Ovary (tissue), 9 donors: ENCODE data around the gene YAE1. TPM values are rescaled to one million over a fixed set of nuclear protein-coding genes. Genes with fewer than 3 reads are reported as not detected.

Experiments used
- DNase-seq, 5 donors: peaks; one replicate each; pipeline ENCODE4 v3.0.0-alpha.2; 2019 to 2020
- H3K27ac ChIP-seq, 2 donors: fragments of 200-600 bp; one replicate each; pipeline versions ENCODE4 v1.5.1 to v1.8.0; 2019 to 2022
- H3K27me3 ChIP-seq: fragments of 200-600 bp; one replicate; pipeline ENCODE4 v1.8.0; 2022
- H3K36me3 ChIP-seq: fragments of 200-600 bp; sonication (generic); one replicate; pipeline ENCODE4 v1.5.1; 2019
- H3K4me1 ChIP-seq: one replicate; pipeline ENCODE4 v1.8.1; 2013; ENCODE audit warnings: mild to moderate bottlenecking, moderate library complexity; ENCODE audit not compliant: insufficient read depth
- H3K4me3 ChIP-seq: fragments of 200-600 bp; sonication (generic); one replicate; pipeline ENCODE4 v1.5.1; 2017
- H3K9me3 ChIP-seq, 2 donors: fragments of 200-600 bp in 1 of 2; sonication (generic) in 1 of 2; one replicate each; pipeline versions ENCODE4 v1.5.1 to v1.8.1; 2013 to 2019; ENCODE audit warnings: mild to moderate bottlenecking in 1 of 2, moderate library complexity in 1 of 2
- EP300 ChIP-seq: sonication (generic); formaldehyde crosslinking; IDR thresholded peaks from one replicate; pipeline ENCODE4 v1.6.1; 2017; ENCODE audit warnings: antibody characterized with exemption
- POLR2A ChIP-seq: fragments of 450-650 bp; IDR thresholded peaks from one replicate; pipeline ENCODE4 v1.6.1; 2017; ENCODE audit warnings: antibody characterized with exemption, mild to moderate bottlenecking, moderate library complexity
- WGBS, 3 donors: extraction: QIAGEN DNeasy Blood & Tissue Kit in 1 of 3; methylation state at CpG; one replicate each; pipeline versions ENCODE4 v1.1.5 to v1.1.7; 2013 to 2017; 5-methylcytosine and 5-hydroxymethylcytosine counted together
- intact Hi-C, 4 donors: fragments of 100-400 bp; cut with DNase I; formaldehyde crosslinking; loops; one replicate each; pipeline versions ENCODE4 v1.11.0 to v1.15.1; 2022 to 2023
- polyA plus RNA-seq, 2 donors: library from polyadenylated mRNA; stranded (reverse); fragments of 200-250 nt in 1 of 2; fragments of 350-450 nt in 1 of 2; fragmentation: Illumina TruSeq in 1 of 2; extraction: RNeasy Lipid Tissue Mini Kit (QIAGEN cat#74804) in 1 of 2; gene quantifications; one replicate each; pipeline ENCODE4 v1.2.3, GENCODE V29; 2013 to 2014
- total RNA-seq, 7 donors: library from RNA; depleted of rRNA in 2 of 7; stranded (reverse); fragments of >200 nt in 2 of 7; fragmentation: NEBNext Ultra II Directional in 3 of 7; extraction: Animal tissue kit (Norgen Biotek cat#: 25700) in 3 of 7; gene quantifications; one replicate each; pipeline versions ENCODE4 v1.1.0 to v1.2.4, GENCODE V29; 2016 to 2023
- TF ChIP-seq, protein P1 (sequence below), 3 donors: fragments of 450-650 bp in 2 of 3; fragments of 200-600 bp in 1 of 3; IDR thresholded peaks; one replicate each; pipeline versions ENCODE4 v1.5.1 to v1.8.0; 2016 to 2022; ENCODE audit warnings: antibody characterized with exemption in 3 of 3, mild to moderate bottlenecking in 1 of 3
- donor health status: DM: no; HTN: no; CAD: no; lungs with moderate emphysema.
- donor health status: DM: no; HTN: no; CAD: no.
- donor health status: Bipolar disorder and iron deficiency.
- donor health status: DM: yes; HTN: yes; CAD: no.
- donor health status: DM: no; HTN: no; CAD: no.
- donor health status: DM: yes; HTN: yes; CAD: no.

Gene YAE1
- total and polyA plus RNA-seq, 9 donors, result 21.0 to 33.6 (median 28.5) TPM

DNA sequence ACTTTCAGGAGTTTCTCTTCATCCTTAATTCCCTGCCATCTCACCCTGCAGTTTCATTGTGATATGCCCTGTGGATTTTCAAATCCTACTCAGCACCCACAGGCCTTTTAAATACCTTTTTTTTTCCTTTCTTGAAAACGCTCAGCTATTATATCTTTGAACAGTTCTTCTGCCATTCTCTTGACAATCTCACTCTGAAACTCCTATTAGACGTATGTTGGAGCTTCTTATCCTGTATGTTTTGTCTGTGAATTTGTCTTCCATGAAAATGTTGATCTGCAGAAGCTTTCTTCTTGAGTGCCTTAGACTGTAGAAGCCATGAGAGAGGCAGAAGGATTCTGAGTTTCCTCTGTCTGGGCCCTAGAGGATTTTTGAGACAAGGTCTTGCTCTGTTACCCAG is 18.9 kb upstream of the YAE1 start:
- H3K9me3 ChIP-seq, result no peaks in the 10 kb centered on the region
- no peaks in the 10 kb centered on the region for H3K27me3 ChIP-seq
- H3K27ac ChIP-seq, result no peak overlapping the region
- DNase-seq, result no peak
- TF ChIP-seq POLR2A (no peak), EP300 (no peak)
- TF ChIP-seq, protein P1, sequence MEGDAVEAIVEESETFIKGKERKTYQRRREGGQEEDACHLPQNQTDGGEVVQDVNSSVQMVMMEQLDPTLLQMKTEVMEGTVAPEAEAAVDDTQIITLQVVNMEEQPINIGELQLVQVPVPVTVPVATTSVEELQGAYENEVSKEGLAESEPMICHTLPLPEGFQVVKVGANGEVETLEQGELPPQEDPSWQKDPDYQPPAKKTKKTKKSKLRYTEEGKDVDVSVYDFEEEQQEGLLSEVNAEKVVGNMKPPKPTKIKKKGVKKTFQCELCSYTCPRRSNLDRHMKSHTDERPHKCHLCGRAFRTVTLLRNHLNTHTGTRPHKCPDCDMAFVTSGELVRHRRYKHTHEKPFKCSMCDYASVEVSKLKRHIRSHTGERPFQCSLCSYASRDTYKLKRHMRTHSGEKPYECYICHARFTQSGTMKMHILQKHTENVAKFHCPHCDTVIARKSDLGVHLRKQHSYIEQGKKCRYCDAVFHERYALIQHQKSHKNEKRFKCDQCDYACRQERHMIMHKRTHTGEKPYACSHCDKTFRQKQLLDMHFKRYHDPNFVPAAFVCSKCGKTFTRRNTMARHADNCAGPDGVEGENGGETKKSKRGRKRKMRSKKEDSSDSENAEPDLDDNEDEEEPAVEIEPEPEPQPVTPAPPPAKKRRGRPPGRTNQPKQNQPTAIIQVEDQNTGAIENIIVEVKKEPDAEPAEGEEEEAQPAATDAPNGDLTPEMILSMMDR (IDR thresholded peaks at IDR 0.05), result no peak
- H3K36me3 ChIP-seq, result no peaks in the 10 kb centered on the region
- WGBS, 3 donors, result 84 to 94% (median 87%) methylated on average over 2 of the region's 2 CpGs
- no peaks in the 10 kb centered on the region for H3K4me1 ChIP-seq
- intact Hi-C loops, result no loop called here
- no peak overlapping the region for H3K4me3 ChIP-seq

- 28 to 38% (median 38%) methylated on average over 2 of the region's 2 CpGs for WGBS, 3 donors
- DNase-seq, result no peak
- Histone ChIP-seq H3K27ac (no peak overlapping the region), H3K4me1 (no peaks in the 10 kb centered on the region), H3K4me3 (no peak overlapping the region), H3K27me3 (no peaks in the 10 kb centered on the region), H3K9me3 (no peaks in the 10 kb centered on the region), H3K36me3 (no peaks in the 10 kb centered on the region)
- TF ChIP-seq POLR2A, result no peak
- TF ChIP-seq, protein P1 (IDR thresholded peaks at IDR 0.05), result no peak
- no peak for TF ChIP-seq EP300
- intact Hi-C loops, result no loop called here
These were observed 15.8 kb upstream of the YAE1 start for GRCh38 chr7:39550411-39550810.

DNA sequence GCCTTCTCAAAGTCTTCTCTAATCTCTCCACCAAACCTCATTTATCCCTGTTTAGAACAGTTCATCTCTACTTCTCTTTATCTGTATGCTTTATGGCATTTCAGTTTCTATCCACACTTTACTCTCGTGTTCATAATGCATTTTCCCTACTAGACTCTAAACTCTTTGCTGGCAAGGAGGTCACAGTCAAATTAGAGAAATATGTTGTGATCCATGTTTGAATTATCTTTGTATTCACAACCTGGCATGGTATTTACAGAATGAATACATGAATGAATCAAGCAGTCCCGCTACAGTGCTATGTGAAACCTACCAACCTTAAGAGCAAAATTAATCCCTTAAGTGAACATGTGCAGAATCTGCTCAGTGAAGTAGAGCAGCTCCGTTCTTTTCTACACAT is 12.8 kb upstream of the YAE1 start:
- H3K27ac ChIP-seq, result no peak overlapping the region
- H3K27me3 ChIP-seq, result no peaks in the 10 kb centered on the region
- H3K36me3 ChIP-seq, result no peaks in the 10 kb centered on the region
- intact Hi-C loops, result no loop called here
- no peaks in the 10 kb centered on the region for H3K9me3 ChIP-seq
- no peaks in the 10 kb centered on the region for H3K4me1 ChIP-seq
- TF ChIP-seq, protein P1 (IDR thresholded peaks at IDR 0.05), result no peak
- TF ChIP-seq EP300, result no peak
- no peak for TF ChIP-seq POLR2A
- WGBS, 3 donors, result 80 to 94% (median 84%) methylated on average over 3 of the region's 3 CpGs
- no peak for DNase-seq
- no peak overlapping the region for H3K4me3 ChIP-seq

DNA sequence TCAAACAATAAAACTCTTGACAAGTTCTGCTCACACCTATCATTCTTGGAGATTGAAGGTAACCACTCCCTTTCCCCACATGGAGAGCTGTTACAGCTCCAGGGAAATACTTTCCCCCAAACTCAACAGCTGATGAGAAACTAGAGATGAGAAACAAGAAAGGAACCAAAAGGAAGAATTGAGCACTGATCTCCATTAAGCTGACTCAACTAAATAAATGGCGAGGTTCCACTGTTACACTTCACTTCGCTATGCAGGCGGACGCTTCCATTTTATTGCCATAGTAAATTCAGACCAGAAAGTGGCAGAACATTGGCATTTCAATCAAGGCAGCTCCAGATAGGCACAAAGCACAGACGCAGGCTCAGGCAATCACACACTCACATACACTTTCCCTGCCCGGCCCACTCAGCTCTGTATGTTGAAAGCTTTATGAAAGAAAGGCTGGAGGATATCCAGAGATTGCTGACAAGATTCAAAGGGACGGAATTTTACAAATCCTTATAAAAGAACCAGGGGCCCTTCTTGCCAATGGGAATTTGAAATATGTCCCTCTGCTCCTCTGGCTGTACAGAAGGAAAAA is 11.5 kb upstream of the YAE1 start:
- 69 to 83% (median 83%) methylated on average over 7 of the region's 7 CpGs for WGBS, 3 donors

More for the DNA sequence above, 11.5 kb upstream of the YAE1 start:
- DNase-seq, result no peak
- H3K27ac ChIP-seq, result no peak overlapping the region
- H3K9me3 ChIP-seq, result no peaks in the 10 kb centered on the region
- no peaks in the 10 kb centered on the region for H3K4me1 ChIP-seq
- H3K4me3 ChIP-seq, result no peak overlapping the region
- TF ChIP-seq EP300, result no peak
- no peak for TF ChIP-seq POLR2A
- TF ChIP-seq, protein P1 (IDR thresholded peaks at IDR 0.05), result no peak
- intact Hi-C loops, result no loop called here
- H3K36me3 ChIP-seq, result no peaks in the 10 kb centered on the region
- no peaks in the 10 kb centered on the region for H3K27me3 ChIP-seq
